ENCODE data around the gene TICAM2.
A peak's percentile ranks its signal among the peaks of the same experiment; 100 is the strongest.

Gene TICAM2

GRCh38 chr5:115607935-115608334 lies 5.7 kb upstream of the TICAM2 start:
- no peak for DNase-seq (ENCODE audit: low read depth)

- DNase-seq (ENCODE audit: low read depth): no peak
Measured at GRCh38 chr5:115605436-115605835, 3.2 kb upstream of the TICAM2 start.

- peak; percentile 17 for DNase-seq (ENCODE audit: low read depth)
Measured at GRCh38 chr5:115602591-115603125, 379 bp upstream of the TICAM2 start.

- DNase-seq (ENCODE audit: low read depth): peak; percentile 66
Measured at GRCh38 chr5:115600766-115601165, 1.5 kb downstream of the TICAM2 start.

GRCh38 chr5:115599924-115600323 lies 2.4 kb downstream of the TICAM2 start:
- no peak for DNase-seq (ENCODE audit: low read depth)

- peak; percentile 54 for DNase-seq (ENCODE audit: low read depth)
Measured at GRCh38 chr5:115599502-115599901, 2.8 kb downstream of the TICAM2 start.

- DNase-seq (ENCODE audit: low read depth): peak; percentile 45
Measured at GRCh38 chr5:115594128-115595047, 7.9 kb downstream of the TICAM2 start.

- no peak for DNase-seq (ENCODE audit: low read depth)
Measured at GRCh38 chr5:115589043-115589442, 13.2 kb downstream of the TICAM2 start.

- DNase-seq (ENCODE audit: low read depth): no peak
Measured at GRCh38 chr5:115588640-115589039, 13.6 kb downstream of the TICAM2 start.

GRCh38 chr5:115586525-115587146 lies 15.6 kb downstream of the TICAM2 start:
- peak; percentile 50 for DNase-seq (ENCODE audit: low read depth)

GRCh38 chr5:115585265-115585664 lies 17.0 kb downstream of the TICAM2 start:
- DNase-seq (ENCODE audit: low read depth): no peak

GRCh38 chr5:115584501-115584900 lies 17.8 kb downstream of the TICAM2 start:
- DNase-seq (ENCODE audit: low read depth): no peak

GRCh38 chr5:115583474-115583873 lies 18.8 kb downstream of the TICAM2 start:
- DNase-seq (ENCODE audit: low read depth): peak; percentile 89

- DNase-seq (ENCODE audit: low read depth): no peak
Measured at GRCh38 chr5:115580941-115581340, 21.3 kb downstream of the TICAM2 start.

GRCh38 chr5:115579747-115580173 lies 22.5 kb downstream of the TICAM2 start:
- peak; percentile 57 for DNase-seq (ENCODE audit: low read depth)

GRCh38 chr5:115579216-115579615 lies 23.1 kb downstream of the TICAM2 start:
- DNase-seq (ENCODE audit: low read depth): no peak

- DNase-seq (ENCODE audit: low read depth): no peak
Measured at GRCh38 chr5:115578657-115579056, 23.6 kb downstream of the TICAM2 start.

- no peak for DNase-seq (ENCODE audit: low read depth)
Measured at GRCh38 chr5:115577741-115578140, 24.5 kb downstream of the TICAM2 start.

GRCh38 chr5:115577329-115577728 lies 24.9 kb downstream of the TICAM2 start:
- peak; percentile 59 for DNase-seq (ENCODE audit: low read depth)

GRCh38 chr5:115575167-115576070 lies 26.9 kb downstream of the TICAM2 start:
- peak; percentile 78 for DNase-seq (ENCODE audit: low read depth)

- peak; percentile 57 for DNase-seq (ENCODE audit: low read depth)
Measured at GRCh38 chr5:115573133-115573532, 29.1 kb downstream of the TICAM2 start.

GRCh38 chr5:115571441-115571878 lies 30.8 kb downstream of the TICAM2 start:
- DNase-seq (ENCODE audit: low read depth): no peak

Measured in iris pigment epithelial cell (primary cell).